GM19240 (cell line): Measurements from ENCODE around the gene ASXL1.

ENCODE experiments used
- DNase-seq: peaks from one replicate; pipeline ENCODE4 v3.0.0; 2011; ENCODE audit warnings: low spot score; ENCODE audit not compliant: insufficient read length

ASXL1 gene

DNA sequence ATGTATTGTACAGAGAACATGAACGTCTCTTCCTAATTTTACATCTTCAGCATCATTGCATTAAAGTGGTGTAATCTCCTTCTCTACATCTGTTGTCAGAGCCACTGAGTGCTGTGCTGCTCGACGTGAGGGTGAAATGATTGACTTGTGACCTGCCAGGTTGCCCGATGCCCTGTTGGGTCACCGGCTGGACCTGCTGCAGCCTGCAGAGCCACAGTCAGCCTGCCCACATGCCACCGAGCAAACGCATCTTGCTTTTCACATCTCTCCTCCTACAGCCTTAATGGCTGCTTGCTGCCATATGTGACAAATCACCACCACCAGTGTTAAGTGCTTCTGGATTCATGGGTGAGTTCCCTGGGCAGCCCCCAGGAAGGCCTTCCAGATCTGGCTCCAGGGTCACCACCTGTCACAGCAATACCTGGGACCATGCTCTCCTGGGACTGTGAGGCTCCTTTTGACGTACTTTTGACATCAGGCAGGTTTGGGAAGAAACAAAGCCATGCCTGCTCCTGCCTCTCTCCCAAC is 80.3 kb downstream of the ASXL1 start:
- DNase-seq = no peak

- no peak for DNase-seq
Measured at GRCh38 chr20:32439132-32439829, 81.2 kb downstream of the ASXL1 start.

DNA sequence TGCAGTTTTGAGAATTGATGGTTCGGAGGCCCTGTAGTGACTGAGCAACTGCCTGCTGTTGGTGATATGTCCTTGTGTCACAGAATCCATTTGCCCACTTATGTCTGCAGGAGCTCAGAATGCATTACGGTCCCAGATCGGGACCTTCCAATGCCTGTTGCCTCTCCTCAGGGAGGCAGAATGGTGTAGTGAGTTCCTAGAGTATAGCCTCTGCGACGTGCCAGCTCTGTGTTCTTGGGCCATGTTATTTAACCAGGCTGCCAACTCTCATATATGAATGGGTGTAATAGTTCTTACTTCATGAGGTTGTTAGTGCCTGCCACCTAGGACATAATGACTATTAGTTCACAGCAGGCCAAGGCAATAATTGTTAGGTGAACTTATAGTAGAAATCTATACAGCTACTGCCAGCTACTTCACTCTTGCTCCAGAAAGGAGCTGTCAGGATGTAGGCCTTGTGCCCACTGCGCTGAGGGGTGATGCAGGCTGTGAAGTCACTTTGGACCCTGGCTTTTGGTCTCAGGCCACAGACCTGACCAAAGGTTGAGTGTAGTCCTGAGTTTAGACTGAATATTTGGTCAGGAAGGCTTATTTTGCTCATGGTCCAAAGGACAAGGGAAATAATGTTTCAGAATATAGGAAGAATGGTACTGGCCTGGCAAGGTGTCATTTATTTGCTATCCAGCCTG is 82.1 kb downstream of the ASXL1 start:
- no peak for DNase-seq

GRCh38 chr20:32440758-32441078 is 82.6 kb downstream of the ASXL1 start:
- DNase-seq = no peak

DNA sequence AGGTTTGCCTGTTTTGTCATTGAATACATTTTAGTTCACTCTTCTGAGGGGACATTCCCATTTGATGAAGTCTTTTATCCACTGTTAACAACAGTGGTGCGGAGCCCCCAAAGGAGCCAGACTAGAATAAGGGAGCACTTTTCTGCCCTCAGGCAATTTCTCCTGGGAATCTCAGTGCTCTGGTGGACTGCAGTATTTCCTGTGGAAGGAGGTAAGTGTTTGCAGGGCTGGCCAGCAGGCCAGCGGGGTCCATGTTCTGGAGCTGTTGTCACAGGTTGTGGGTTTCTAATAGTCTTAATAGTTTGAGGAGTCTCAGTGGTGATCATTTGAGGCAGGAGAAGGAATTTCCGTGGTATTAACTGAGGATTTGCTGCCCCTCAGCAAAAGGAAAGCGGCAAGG is 83.5 kb downstream of the ASXL1 start:
- DNase-seq = no peak

- no peak for DNase-seq
Measured at GRCh38 chr20:32442630-32443373, 84.7 kb downstream of the ASXL1 start.

- no peak for DNase-seq
Measured at GRCh38 chr20:32443386-32443974, 85.3 kb downstream of the ASXL1 start.

DNA sequence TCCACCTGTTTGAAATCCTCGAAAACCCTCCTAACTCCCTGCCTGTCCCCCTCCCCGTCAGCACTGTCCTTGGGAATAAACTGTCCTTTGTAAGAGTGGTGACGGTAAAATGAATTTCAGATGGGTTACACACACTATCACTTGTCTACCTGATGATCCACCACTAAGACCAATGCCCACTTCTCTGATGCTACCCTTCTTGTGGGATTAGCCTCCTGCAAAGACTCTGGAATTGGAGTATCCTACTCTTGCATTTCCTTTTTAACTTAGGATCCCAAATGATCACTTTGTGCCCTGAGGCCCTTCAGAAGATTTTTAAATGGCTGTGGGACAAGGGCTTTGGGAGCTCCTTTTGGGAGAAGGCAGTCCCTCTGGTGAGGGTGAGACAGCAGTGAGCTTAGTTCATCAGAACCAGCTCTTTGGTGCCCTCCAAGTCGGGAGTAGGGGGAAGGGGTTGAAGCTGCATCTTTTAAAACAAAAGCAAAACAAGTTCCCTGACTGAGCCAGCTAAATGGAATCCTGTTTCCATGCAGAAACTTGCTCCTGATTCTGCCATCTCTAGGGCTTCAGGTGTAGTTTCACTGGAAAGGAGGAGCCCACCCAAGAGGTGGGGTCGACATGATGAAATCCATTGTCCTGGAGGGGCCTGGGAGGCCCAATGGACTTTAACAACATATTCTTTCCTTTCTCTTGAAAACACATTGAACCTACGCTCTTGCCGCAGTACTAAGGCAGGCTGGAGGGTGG is 86.5 kb downstream of the ASXL1 start:
- DNase-seq = no peak

DNA sequence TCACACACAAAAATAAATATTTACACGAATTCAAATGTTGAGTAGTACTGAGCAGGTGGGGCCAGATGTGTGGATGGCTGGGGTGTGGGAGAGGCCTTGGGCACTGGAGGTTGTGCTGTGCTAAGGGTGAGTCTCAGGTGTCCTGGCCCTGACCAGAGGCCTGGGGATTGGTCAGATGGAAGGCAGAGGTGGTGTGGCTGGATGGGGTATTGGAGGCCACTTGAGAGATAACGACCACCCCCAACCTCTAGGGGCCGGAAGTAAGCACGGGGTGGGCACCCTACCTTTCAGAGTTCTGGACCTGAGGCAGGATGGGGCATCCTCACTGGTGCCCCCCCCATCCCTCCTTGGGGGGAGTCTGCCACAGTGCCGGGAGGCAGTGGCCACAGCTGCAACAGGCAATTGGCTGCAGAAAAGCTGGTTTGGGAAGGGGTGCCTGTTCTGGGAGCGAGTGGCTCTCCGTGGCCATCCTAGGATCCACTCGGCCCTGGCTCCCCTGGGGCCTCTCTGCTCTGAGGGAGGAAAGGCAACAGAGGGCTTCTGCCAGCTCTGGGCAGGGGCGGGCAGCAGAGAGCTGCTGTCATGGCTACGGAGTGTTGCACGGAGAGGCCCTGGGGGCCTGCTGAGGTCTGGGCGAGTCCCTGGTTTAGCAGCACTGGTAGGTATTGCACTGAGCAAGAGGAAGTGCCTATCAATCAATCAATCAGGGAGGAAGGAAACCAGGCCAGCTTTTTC is 87.6 kb downstream of the ASXL1 start:
- DNase-seq = no peak

DNA sequence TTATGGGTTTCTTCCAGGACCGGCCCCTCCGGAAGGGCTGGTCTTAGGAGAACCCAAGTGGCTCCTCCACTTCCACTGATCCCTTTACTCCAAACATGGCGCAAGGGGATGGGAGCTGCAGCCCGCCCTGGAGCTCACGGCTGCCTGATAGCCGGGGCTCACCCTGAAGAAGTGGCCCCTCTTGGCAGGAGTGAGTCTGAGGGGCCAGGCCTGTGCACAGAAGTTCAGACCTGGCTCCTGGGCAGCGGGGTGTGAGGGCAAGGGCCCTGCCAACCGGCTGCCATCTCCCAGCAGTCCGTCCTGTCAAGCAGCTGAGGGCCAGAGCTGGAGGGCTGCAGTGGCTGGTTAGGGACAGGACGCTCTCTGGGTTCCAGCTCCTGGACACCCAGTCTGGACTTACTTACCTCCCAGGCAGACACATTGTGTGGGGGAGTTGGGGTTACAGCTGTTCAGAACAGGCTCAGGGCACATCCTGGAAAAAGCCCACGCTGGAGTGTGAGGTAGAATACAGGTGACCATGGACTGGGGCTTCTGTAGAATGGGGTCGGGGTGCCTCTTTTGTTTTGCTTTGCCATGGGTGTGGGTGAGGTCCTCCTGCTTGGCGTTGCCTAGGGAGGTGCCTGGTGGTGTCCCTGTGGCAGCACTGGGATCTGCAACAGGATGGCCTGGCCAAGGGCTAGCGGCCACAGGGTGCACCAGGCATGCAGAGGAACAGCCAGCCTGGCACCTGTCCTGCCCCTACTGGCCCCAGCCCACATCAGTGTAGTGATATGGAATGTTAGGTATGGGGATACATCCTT is 88.4 kb downstream of the ASXL1 start:
- DNase-seq = no peak

DNA sequence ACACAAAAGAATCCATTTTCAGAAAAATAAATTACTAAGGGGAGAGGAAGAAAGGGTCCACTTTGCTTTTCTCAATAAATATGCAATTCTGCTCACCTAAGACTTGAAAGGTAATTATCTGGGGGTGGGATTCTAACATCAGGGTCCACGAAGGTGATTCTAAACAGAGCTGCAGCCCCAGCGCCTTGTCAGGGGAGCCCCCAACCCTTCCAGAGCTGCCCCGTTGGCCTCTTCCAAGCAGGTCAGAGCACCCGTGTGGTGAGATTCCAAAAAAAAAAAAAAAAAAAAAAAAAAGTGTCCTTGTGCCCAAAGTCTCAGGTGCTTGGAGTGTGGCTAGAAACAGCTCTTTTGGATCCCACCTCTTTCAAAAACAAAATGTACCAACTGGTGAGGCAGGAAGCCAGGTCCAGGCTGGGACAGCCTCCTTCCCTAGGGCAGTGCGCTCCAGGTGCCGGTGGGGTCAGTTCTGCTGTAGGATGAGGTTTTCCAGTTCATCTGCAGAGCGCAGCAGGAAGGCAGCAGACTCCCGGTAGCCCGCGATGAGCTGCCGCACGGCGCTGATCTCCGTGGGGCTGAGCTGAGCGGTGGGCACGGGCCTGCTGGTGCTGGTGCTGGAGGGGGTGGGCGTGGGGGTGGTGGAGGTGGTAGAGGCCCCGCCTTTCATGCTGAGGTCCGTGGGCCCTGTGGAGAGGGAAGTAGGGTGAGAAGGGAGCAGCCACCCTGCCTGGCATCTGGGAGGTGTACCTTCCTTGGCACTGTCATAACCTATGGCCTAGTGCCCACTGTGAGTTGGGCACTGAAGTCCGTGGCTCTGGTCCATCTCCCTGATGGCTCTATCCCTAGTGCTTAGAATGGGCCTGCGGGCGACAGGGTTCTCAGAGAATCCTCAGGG is 89.3 kb downstream of the ASXL1 start:
- DNase-seq = no peak

- DNase-seq = no peak
Measured at GRCh38 chr20:32448306-32449056, 90.3 kb downstream of the ASXL1 start.

GRCh38 chr20:32449057-32449889 is 91.1 kb downstream of the ASXL1 start:
- no peak for DNase-seq

GRCh38 chr20:32449890-32450401 is 91.8 kb downstream of the ASXL1 start:
- DNase-seq = no peak

- no peak for DNase-seq
Measured at GRCh38 chr20:32450484-32451061, 92.4 kb downstream of the ASXL1 start.

DNA sequence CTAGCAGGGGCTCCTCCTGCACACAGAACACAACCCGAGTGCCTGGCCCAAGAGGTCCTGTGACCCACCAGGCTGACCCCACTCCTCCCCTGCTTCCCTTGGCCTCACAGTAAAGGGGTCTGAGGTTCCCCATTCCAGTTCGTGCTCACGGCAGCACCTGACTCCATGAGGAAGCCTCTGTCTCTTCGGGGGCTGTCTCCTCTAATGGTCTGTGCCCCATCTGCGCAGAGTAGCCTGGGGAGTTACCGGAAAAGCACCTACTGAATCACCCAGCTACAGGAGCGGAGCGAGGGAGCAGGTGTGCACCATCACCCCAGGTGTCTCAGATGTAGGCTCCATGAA is 93.2 kb downstream of the ASXL1 start:
- DNase-seq = no peak
